Measurements from ENCODE around the gene PRMT1. TPM values are rescaled to one million over a fixed set of nuclear protein-coding genes. Genes with fewer than 3 reads are reported as not detected.

Gene PRMT1
- total RNA-seq, 1 experiment from 2014 or later, result 505 TPM

GRCh38 chr19:49666120-49666444 lies 11.0 kb upstream of the PRMT1 start:
- H4K91ac ChIP-seq (ENCODE audit: insufficient read length, low read depth, low read length), result no peak overlapping the region
- no peak overlapping the region for H2BK5ac ChIP-seq (ENCODE audit: insufficient read length, low read length)
- H3K4ac ChIP-seq (ENCODE audit: low read depth, low read length), result no peak overlapping the region
- H4K5ac ChIP-seq (ENCODE audit: insufficient read length, low read depth, low read length), result no peak overlapping the region
- H3K27me3 ChIP-seq (ENCODE audit: insufficient read depth, low read length), result no peaks in the 10 kb centered on the region
- H3K14ac ChIP-seq (ENCODE audit: insufficient read depth, low read length), result no peak overlapping the region
- H3K36me3 Mint-ChIP-seq (ENCODE audit: insufficient read depth in 1 of 3, low read depth in 3 of 3), result peaks cover 33 to 57% (median 56%) of the 10 kb centered on the region in 3 experiments; a peak in 6 of 7 replicates
- peaks cover 18% of the 10 kb centered on the region for H3K23me2 ChIP-seq (ENCODE audit: insufficient read length, low read depth, low read length, poor library complexity, severe bottlenecking)
- H3K23ac ChIP-seq (ENCODE audit: insufficient read length, low read depth, low read length), result no peak overlapping the region
- H3K4me1 ChIP-seq (ENCODE audit: insufficient read depth, low read length), result no peaks in the 10 kb centered on the region
- H3K27me3 Mint-ChIP-seq (ENCODE audit: low read depth), result peaks cover 3% of the 10 kb centered on the region
- H3K56ac ChIP-seq (ENCODE audit: insufficient read length, low read depth, low read length), result no peak overlapping the region
- H2AFZ ChIP-seq (ENCODE audit: low read length), result no peak overlapping the region
- no peak for DNase-seq
- H3K4me2 ChIP-seq (ENCODE audit: insufficient read depth, insufficient read length, low read length), result peak overlapping the region; percentile 99
- peak overlapping the region; percentile 99 to 100 for H3K4me3 Mint-ChIP-seq
- H3K79me1 ChIP-seq (ENCODE audit: insufficient read depth, low read depth, low read length, poor library complexity, severe bottlenecking), result peaks cover 11% of the 10 kb centered on the region
- no peak overlapping the region for H2BK120ac ChIP-seq (ENCODE audit: low read depth, low read length, poor library complexity, severe bottlenecking)
- H2BK12ac ChIP-seq (ENCODE audit: insufficient read length, low read depth, low read length), result no peak overlapping the region
- no peak overlapping the region for H3K18ac ChIP-seq (ENCODE audit: insufficient read length, low read depth, low read length)
- peaks cover 0 to 1% of the 10 kb centered on the region in 2 experiments; a peak in 3 of 5 replicates for H3K9me3 Mint-ChIP-seq
- H3K79me2 ChIP-seq (ENCODE audit: insufficient read depth, low read length), result peaks cover 5% of the 10 kb centered on the region; the same call in 1 of the 2 replicates
- H3K27ac ChIP-seq (ENCODE audit: insufficient read length, low read depth, low read length), result no peak overlapping the region
- no peak overlapping the region for H4K8ac ChIP-seq (replicated peaks; ENCODE audit: insufficient read length, low read depth, low read length)
- H3K9ac ChIP-seq (ENCODE audit: extremely low read depth, insufficient read length, low read length), result peak overlapping the region; percentile 74
- no peaks in the 10 kb centered on the region for H3K9me3 ChIP-seq (ENCODE audit: control insufficient read depth, low read depth, low read length)
- no peak overlapping the region for H3T11ph ChIP-seq (ENCODE audit: low read length)
- peaks cover 12 to 37% of the 10 kb centered on the region in 2 experiments for H3K4me1 Mint-ChIP-seq
- peak; percentile 30; the same call in 1 of the 3 replicates for TF ChIP-seq CTCF (conservative IDR thresholded peaks at IDR 0.05)
- peak overlapping the region; percentile 96 to 99 (median 96); a peak in 4 of 7 replicates for H3K27ac Mint-ChIP-seq
- no CpG with 5 or more reads among the region's 9 CpGs for WGBS (ENCODE audit: extremely low coverage, insufficient read length, low lambda C conversion rate)
- H2BK20ac ChIP-seq (ENCODE audit: low read depth, low read length, poor library complexity, severe bottlenecking), result no peak overlapping the region
- no peak overlapping the region for H2BK15ac ChIP-seq (ENCODE audit: low read depth, low read length)
- no peaks in the 10 kb centered on the region for H4K20me1 ChIP-seq (ENCODE audit: control insufficient read depth, insufficient read depth, insufficient read length)
- H2AK5ac ChIP-seq (ENCODE audit: insufficient read length, low read length), result no peak overlapping the region

All from H9 (cell line).